Measurements from ENCODE around the gene BTBD2. TPM values are rescaled to one million over a fixed set of nuclear protein-coding genes. Genes with fewer than 3 reads are reported as not detected.

BTBD2 gene
- total RNA-seq, 1 experiment from 2014 or later: 110 TPM

DNA sequence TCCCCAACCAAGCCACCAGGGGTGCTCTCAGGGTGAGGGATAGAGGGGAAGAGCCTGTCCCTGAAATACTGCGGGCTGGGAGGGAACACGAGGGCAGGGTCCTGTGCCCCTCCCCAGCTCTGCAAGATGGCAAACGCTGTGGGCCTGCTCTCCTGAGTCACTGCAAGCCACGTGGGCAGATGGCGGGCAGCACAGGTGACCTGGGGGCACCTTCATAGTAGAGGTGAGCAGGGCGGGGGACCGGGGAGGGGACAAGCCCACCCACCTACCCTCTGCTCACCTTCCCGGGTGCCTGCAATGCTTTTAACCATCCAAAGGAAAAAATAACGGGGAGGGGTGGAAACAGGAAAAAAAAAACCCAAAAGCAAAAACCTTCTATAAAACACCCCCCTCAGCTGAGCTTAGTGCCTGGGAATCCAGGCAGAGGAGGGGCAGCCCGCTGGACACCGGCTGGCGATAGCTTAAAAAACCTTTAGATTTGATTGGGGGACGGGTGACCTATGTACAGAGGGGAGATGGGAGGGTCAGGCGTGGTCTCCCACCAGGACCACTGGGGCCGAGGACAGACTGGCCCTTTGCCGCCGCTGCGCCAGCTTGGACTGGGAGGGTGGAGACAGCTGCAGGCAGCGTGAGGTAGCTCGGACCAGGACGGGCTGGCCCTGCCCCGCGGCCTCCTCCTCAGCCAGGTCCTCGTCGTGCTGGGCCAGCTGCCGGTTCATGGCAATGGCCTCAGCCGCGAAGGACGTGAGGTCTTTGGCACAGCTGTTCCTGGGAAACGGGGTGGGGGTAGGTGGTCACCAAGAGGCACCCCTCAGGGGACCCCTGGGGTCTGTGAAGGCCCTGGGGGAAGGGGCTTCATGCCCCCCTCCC lies 23.8 kb upstream of the BTBD2 start:
- H3K9ac ChIP-seq (ENCODE audit: extremely low read depth, insufficient read length, low read length): no peak overlapping the region
- DNase-seq: peak; percentile 32
- no peaks in the 10 kb centered on the region for H3K23me2 ChIP-seq (ENCODE audit: insufficient read length, low read depth, low read length, poor library complexity, severe bottlenecking)
- no peak overlapping the region for H3T11ph ChIP-seq (ENCODE audit: low read length)
- H2BK12ac ChIP-seq (ENCODE audit: insufficient read length, low read depth, low read length): no peak overlapping the region
- no peak overlapping the region for H3K56ac ChIP-seq (ENCODE audit: insufficient read length, low read depth, low read length)
- TF ChIP-seq, protein P1, sequence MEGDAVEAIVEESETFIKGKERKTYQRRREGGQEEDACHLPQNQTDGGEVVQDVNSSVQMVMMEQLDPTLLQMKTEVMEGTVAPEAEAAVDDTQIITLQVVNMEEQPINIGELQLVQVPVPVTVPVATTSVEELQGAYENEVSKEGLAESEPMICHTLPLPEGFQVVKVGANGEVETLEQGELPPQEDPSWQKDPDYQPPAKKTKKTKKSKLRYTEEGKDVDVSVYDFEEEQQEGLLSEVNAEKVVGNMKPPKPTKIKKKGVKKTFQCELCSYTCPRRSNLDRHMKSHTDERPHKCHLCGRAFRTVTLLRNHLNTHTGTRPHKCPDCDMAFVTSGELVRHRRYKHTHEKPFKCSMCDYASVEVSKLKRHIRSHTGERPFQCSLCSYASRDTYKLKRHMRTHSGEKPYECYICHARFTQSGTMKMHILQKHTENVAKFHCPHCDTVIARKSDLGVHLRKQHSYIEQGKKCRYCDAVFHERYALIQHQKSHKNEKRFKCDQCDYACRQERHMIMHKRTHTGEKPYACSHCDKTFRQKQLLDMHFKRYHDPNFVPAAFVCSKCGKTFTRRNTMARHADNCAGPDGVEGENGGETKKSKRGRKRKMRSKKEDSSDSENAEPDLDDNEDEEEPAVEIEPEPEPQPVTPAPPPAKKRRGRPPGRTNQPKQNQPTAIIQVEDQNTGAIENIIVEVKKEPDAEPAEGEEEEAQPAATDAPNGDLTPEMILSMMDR (conservative IDR thresholded peaks at IDR 0.05): no peak
- H3K4me2 ChIP-seq (ENCODE audit: insufficient read depth, insufficient read length, low read length): no peak overlapping the region
- H3K9me3 ChIP-seq (ENCODE audit: control insufficient read depth, low read depth, low read length): no peaks in the 10 kb centered on the region
- no peaks in the 10 kb centered on the region; the same call in 1 of the 2 replicates for H3K27me3 Mint-ChIP-seq (ENCODE audit: low read depth)
- H4K8ac ChIP-seq (replicated peaks; ENCODE audit: insufficient read length, low read depth, low read length): no peak overlapping the region
- no peak overlapping the region for H2AFZ ChIP-seq (ENCODE audit: low read length)
- H3K36me3 Mint-ChIP-seq (ENCODE audit: insufficient read depth in 1 of 3, low read depth in 3 of 3): peaks cover 7 to 26% (median 23%) of the 10 kb centered on the region in 3 experiments
- no peaks in the 10 kb centered on the region for H3K79me2 ChIP-seq (ENCODE audit: insufficient read depth, low read length)
- H3K4me3 Mint-ChIP-seq: no peak overlapping the region
- peaks cover 8 to 26% of the 10 kb centered on the region in 2 experiments for H3K4me1 Mint-ChIP-seq
- H3K14ac ChIP-seq (ENCODE audit: insufficient read depth, low read length): no peak overlapping the region
- WGBS (ENCODE audit: extremely low coverage, insufficient read length, low lambda C conversion rate): no CpG with 5 or more reads among the region's 30 CpGs
- H3K27me3 ChIP-seq (ENCODE audit: insufficient read depth, low read length): no peaks in the 10 kb centered on the region
- H2BK120ac ChIP-seq (ENCODE audit: low read depth, low read length, poor library complexity, severe bottlenecking): no peak overlapping the region
- H2BK5ac ChIP-seq (ENCODE audit: insufficient read length, low read length): no peak overlapping the region
- H3K79me1 ChIP-seq (ENCODE audit: insufficient read depth, low read depth, low read length, poor library complexity, severe bottlenecking): peaks cover 4% of the 10 kb centered on the region
- no peak overlapping the region for H3K18ac ChIP-seq (ENCODE audit: insufficient read length, low read depth, low read length)
- H2BK15ac ChIP-seq (ENCODE audit: low read depth, low read length): no peak overlapping the region
- no peaks in the 10 kb centered on the region; the same call in 1 of the 2 replicates for H3K4me1 ChIP-seq (ENCODE audit: insufficient read depth, low read length)
- no peak overlapping the region for H2AK5ac ChIP-seq (ENCODE audit: insufficient read length, low read length)
- no peak overlapping the region for H4K91ac ChIP-seq (ENCODE audit: insufficient read length, low read depth, low read length)
- no peak overlapping the region for H4K5ac ChIP-seq (ENCODE audit: insufficient read length, low read depth, low read length)
- H3K4ac ChIP-seq (ENCODE audit: low read depth, low read length): no peak overlapping the region
- H3K27ac Mint-ChIP-seq: peak overlapping the region in 1 of 3 experiments; percentile 68; a peak in 1 of 7 replicates
- H2BK20ac ChIP-seq (ENCODE audit: low read depth, low read length, poor library complexity, severe bottlenecking): no peak overlapping the region
- H4K20me1 ChIP-seq (ENCODE audit: control insufficient read depth, insufficient read depth, insufficient read length): peaks cover 2% of the 10 kb centered on the region
- H3K27ac ChIP-seq (ENCODE audit: insufficient read length, low read depth, low read length): no peak overlapping the region
- H3K23ac ChIP-seq (ENCODE audit: insufficient read length, low read depth, low read length): no peak overlapping the region
- H3K9me3 Mint-ChIP-seq: peaks cover 6 to 10% of the 10 kb centered on the region in 2 experiments; a peak in 4 of 5 replicates
